Spleen (tissue), 7 donors: ENCODE measurements around the gene HMGXB3.

Experiments
- CTCF ChIP-seq, 11 experiments: fragments of 200-600 bp in 7 of 11; fragments of 450-650 bp in 4 of 11; sonication (generic) in 4 of 11; IDR thresholded peaks in 8 of 11; conservative IDR thresholded peaks in 3 of 11; 1 replicate in 7 of 11; 2 replicates in 4 of 11; pipeline versions ENCODE4 v1.4.0 to v1.8.0; 2016 to 2021; ENCODE audit warnings: antibody characterized with exemption in 11 of 11, inconsistent platforms in 4 of 11, mild to moderate bottlenecking in 1 of 11
- POLR2A ChIP-seq, 3 donors: fragments of 450-650 bp; IDR thresholded peaks; one replicate each; pipeline ENCODE4 v1.5.1; 2017; ENCODE audit warnings: antibody characterized with exemption in 3 of 3, mild to moderate bottlenecking in 1 of 3
- donor health status: DM: no; HTN: no; CAD: no; lungs with moderate emphysema.
- donor health status: DM: no; HTN: no; CAD: no.
- donor health status: DM: no; HTN: no; CAD: no.

GRCh38 chr5:149988126-149988525 is 12.4 kb upstream of the HMGXB3 start:
- no peak for TF ChIP-seq CTCF (IDR thresholded peaks at IDR 0.05 in 8 of 11, conservative IDR thresholded peaks at IDR 0.05 in 3 of 11)
- no peak for TF ChIP-seq POLR2A (IDR thresholded peaks at IDR 0.05)
